Activated naive CD8-positive, alpha-beta T cell (primary cell): ENCODE measurements around the gene KRTAP1-1.
"Not testable (repeated sequence)": the region's sequence is repeated elsewhere in the genome, so short reads cannot be mapped to it uniquely, and the experiment has no call there.

ENCODE experiments used
- H3K27ac Mint-ChIP-seq: one replicate; pipeline ENCODE4 v1.8.0; 2021; ENCODE audit warnings: mixed read lengths
- H3K27me3 Mint-ChIP-seq: one replicate; pipeline ENCODE4 v1.8.0; 2021; ENCODE audit warnings: mixed read lengths
- H3K36me3 Mint-ChIP-seq: one replicate; pipeline ENCODE4 v1.8.0; 2021; ENCODE audit warnings: mixed read lengths
- H3K4me1 Mint-ChIP-seq: one replicate; pipeline ENCODE4 v1.8.0; 2021; ENCODE audit warnings: low read depth, mixed read lengths
- H3K4me3 Mint-ChIP-seq: one replicate; pipeline ENCODE4 v1.8.0; 2021; ENCODE audit warnings: mild to moderate bottlenecking, mixed read lengths
- H3K9me3 Mint-ChIP-seq: one replicate; pipeline ENCODE4 v1.8.0; 2021; ENCODE audit warnings: low read depth, mixed read lengths

Gene KRTAP1-1

GRCh38 chr17:41063449-41063848 is 22.2 kb upstream of the KRTAP1-1 start:
- no peaks in the 10 kb centered on the region for H3K9me3 Mint-ChIP-seq
- no peak overlapping the region for H3K4me3 Mint-ChIP-seq
- H3K36me3 Mint-ChIP-seq: no peaks in the 10 kb centered on the region
- peaks cover 3% of the 10 kb centered on the region for H3K4me1 Mint-ChIP-seq
- H3K27ac Mint-ChIP-seq: no peak overlapping the region
- H3K27me3 Mint-ChIP-seq: peaks cover 19% of the 10 kb centered on the region

DNA sequence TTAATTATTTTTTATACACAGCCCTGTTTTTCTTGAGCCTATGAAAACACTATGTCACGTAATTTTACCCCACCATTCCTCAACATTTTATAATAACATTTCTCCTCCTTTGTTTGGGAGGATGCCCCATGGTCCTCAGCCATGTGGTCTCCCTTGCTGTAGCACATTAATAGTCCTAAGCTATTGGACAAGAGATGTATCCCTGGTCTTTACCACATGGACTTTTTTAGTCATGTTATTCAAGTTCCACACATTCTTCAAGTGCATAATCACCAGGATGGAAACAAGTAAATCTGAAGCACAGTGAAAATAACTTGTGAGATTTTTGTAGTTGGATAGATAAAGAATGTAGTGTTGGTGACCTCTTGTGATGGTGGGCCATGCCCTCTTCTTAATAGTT is 20.7 kb upstream of the KRTAP1-1 start:
- H3K27me3 Mint-ChIP-seq: peaks cover 26% of the 10 kb centered on the region
- H3K4me1 Mint-ChIP-seq: peaks cover 3% of the 10 kb centered on the region
- H3K27ac Mint-ChIP-seq: no peak overlapping the region
- H3K4me3 Mint-ChIP-seq: no peak overlapping the region
- H3K36me3 Mint-ChIP-seq: no peaks in the 10 kb centered on the region
- no peaks in the 10 kb centered on the region for H3K9me3 Mint-ChIP-seq

DNA sequence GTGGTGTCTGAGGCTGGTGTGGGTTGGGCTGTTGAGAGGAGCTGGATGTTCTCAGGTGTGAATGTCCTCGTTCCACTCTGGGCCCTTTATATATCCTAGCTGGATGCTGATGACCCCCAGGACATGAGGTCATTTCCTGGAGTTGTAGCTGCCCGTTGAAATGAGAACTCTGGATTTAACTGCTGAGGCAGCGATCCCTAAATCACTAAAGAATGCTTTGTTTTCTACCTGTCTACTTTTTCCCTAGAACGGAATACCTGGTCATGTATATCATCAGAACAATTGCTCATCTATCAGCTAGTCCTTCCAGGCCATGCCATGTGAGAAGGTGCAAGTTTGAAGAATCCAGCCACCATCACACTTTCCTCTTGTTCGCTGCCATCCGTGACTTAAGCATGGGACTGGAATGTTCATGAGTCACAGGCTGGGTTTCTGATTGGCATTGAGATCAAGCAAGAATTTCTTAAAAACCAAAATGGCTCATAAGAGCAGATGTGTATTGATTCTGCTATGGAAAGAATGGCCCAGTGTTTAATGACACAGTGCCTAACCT is 18.9 kb upstream of the KRTAP1-1 start, which contains the start of gene KRTAP2-3:
KRTAP2-3 (minus strand) TSS at position 63 of the 553 bp plus-strand sequence. CDS start 64 bp downstream, outside the sequence.
- no peak within 1 kb of the TSS for H3K27ac Mint-ChIP-seq
- peaks cover 3% of the 10 kb centered on the region for H3K4me1 Mint-ChIP-seq
- no peaks in the 10 kb centered on the region for H3K36me3 Mint-ChIP-seq
- no peaks in the 10 kb centered on the region for H3K9me3 Mint-ChIP-seq
- no peak within 1 kb of the TSS for H3K4me3 Mint-ChIP-seq
- H3K27me3 Mint-ChIP-seq: peaks cover 30% of the 10 kb centered on the region

DNA sequence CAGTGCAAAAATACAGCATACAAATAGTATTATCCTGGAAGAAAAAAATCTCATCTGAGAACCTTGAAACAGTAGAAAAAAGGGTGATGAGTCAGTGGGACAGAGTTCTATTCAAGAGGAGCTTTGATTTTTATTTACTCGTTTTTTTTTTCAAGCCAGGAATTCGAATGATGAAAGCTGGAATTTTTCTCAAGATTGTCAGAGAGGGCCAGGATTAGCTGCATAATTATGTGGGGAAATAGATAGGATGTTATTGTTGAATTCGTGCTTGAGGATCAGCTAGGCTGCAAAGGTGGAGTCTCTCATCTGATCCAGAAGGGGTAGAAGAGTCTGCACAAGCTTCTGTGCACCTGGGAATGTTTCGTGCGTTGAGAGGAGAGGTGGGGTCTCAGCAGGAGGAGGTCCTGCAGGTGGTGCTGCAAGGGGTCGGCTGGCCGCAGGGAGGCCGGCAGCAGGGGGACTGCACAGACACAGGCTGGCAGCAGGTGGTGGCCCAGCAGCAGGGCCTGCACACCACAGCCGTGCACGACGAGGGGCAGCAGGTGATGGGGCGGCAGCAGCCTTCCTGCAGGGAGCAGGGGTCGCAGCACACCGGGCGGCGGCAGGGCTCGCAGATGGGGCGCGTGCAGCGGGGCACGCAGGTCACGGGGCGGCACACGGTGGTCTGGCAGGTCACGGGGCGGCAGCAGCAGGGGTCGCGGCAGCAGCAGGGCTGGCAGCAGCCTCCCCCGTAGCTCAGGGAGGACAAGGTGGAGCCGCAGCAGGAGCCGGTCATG is 18.2 kb upstream of the KRTAP1-1 start:
- not testable (repeated sequence) for H3K36me3 Mint-ChIP-seq, H3K4me3 Mint-ChIP-seq, H3K9me3 Mint-ChIP-seq, H3K27ac Mint-ChIP-seq, H3K4me1 Mint-ChIP-seq
- H3K27me3 Mint-ChIP-seq: peaks cover 30% of the 10 kb centered on the region

DNA sequence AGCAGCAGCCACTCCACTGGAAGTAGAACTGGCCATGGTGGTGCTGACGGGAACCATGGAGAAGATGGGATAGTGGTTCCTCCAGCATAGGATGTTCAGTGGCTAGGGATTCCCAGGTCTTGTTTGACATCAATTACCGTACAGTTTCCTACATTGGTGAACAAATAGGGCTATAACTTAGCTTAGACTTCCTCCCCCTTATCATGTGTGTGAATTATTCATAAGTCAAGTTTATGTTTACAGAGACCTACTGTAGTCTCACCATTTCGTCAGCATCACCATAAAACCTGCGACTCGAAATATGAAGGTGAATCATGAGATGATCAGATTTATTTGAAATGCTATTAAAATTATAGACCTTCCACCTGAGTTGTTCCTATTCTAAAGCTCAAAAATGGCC is 17.5 kb upstream of the KRTAP1-1 start:
- no peaks in the 10 kb centered on the region for H3K9me3 Mint-ChIP-seq
- H3K36me3 Mint-ChIP-seq: no peaks in the 10 kb centered on the region
- no peak overlapping the region for H3K27ac Mint-ChIP-seq
- peaks cover 3% of the 10 kb centered on the region for H3K4me1 Mint-ChIP-seq
- no peak overlapping the region for H3K4me3 Mint-ChIP-seq
- peaks cover 30% of the 10 kb centered on the region for H3K27me3 Mint-ChIP-seq

GRCh38 chr17:41057547-41057946 is 16.3 kb upstream of the KRTAP1-1 start:
- Mint-ChIP-seq H3K27ac (no peak overlapping the region), H3K36me3 (no peaks in the 10 kb centered on the region), H3K9me3 (no peaks in the 10 kb centered on the region), H3K4me3 (no peak overlapping the region), H3K27me3 (peaks cover 30% of the 10 kb centered on the region), H3K4me1 (peaks cover 3% of the 10 kb centered on the region)

GRCh38 chr17:41055130-41055529 is 13.9 kb upstream of the KRTAP1-1 start, which contains the start of gene KRTAP2-2:
Gene KRTAP2-2 (minus strand): TSS chr17:41055230. CDS start chr17:41055211, 19 bp downstream.
- H3K9me3 Mint-ChIP-seq, H3K36me3 Mint-ChIP-seq, H3K4me1 Mint-ChIP-seq, H3K27ac Mint-ChIP-seq, H3K4me3 Mint-ChIP-seq: not testable (repeated sequence)
- peaks cover 16% of the 10 kb centered on the region for H3K27me3 Mint-ChIP-seq

DNA sequence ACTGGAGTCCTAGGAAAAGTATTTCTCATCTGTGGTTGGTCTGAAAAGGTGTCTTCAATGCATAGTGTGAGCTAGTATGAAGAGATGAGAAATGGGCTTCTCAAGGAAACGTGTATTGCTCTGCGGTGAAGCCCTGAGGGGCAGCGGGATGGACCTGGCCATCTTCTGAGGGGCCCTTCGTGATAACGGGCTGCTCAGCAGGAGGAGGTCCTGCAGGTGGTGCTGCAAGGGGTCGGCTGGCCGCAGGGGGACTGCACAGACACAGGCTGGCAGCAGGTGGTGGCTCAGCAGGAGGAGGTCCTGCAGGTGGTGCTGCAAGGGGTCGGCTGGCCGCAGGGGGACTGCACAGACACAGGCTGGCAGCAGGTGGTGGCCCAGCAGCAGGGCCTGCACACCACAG is 13.3 kb upstream of the KRTAP1-1 start:
- not testable (repeated sequence) for H3K4me3 Mint-ChIP-seq, H3K9me3 Mint-ChIP-seq, H3K4me1 Mint-ChIP-seq, H3K27ac Mint-ChIP-seq, H3K36me3 Mint-ChIP-seq
- H3K27me3 Mint-ChIP-seq: peaks cover 14% of the 10 kb centered on the region

DNA sequence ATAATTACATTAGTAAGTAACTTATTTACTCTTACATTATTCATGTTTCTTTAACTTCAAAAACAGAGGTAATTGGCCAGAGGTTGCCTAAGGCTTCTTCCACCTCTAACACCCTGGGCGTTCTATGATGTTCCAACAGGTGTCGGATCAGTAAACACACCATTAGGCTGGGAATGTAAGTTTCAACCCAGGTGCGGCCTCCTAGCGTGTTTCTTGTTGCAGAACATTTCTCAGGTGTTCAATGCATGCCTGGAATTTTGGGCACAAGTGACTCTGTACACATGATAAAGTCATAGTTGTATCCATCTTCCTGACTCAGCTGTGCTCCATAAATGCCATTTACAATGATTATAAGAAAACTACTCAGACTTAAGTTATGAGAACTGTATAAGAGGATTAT is 12.8 kb upstream of the KRTAP1-1 start:
- Mint-ChIP-seq H3K27ac (no peak overlapping the region), H3K27me3 (peaks cover 11% of the 10 kb centered on the region), H3K4me3 (no peak overlapping the region), H3K9me3 (no peaks in the 10 kb centered on the region), H3K4me1 (no peaks in the 10 kb centered on the region), H3K36me3 (no peaks in the 10 kb centered on the region)

GRCh38 chr17:41052566-41052965 is 11.3 kb upstream of the KRTAP1-1 start:
- Mint-ChIP-seq H3K9me3 (no peaks in the 10 kb centered on the region), H3K4me3 (no peak overlapping the region), H3K27ac (no peak overlapping the region), H3K36me3 (no peaks in the 10 kb centered on the region), H3K27me3 (peaks cover 10% of the 10 kb centered on the region), H3K4me1 (no peaks in the 10 kb centered on the region)

GRCh38 chr17:41049110-41049509 is 7.9 kb upstream of the KRTAP1-1 start:
- Mint-ChIP-seq H3K27ac (no peak overlapping the region), H3K4me3 (no peak overlapping the region), H3K36me3 (no peaks in the 10 kb centered on the region), H3K4me1 (peaks cover 2% of the 10 kb centered on the region), H3K27me3 (peaks cover 13% of the 10 kb centered on the region), H3K9me3 (no peaks in the 10 kb centered on the region)

- H3K27ac Mint-ChIP-seq: no peak overlapping the region
- H3K36me3 Mint-ChIP-seq: no peaks in the 10 kb centered on the region
- peaks cover 4% of the 10 kb centered on the region for H3K9me3 Mint-ChIP-seq
- H3K4me1 Mint-ChIP-seq: peaks cover 2% of the 10 kb centered on the region
- H3K27me3 Mint-ChIP-seq: peaks cover 13% of the 10 kb centered on the region
- H3K4me3 Mint-ChIP-seq: no peak overlapping the region
Observed at GRCh38 chr17:41048441-41048840, 7.2 kb upstream of the KRTAP1-1 start.

DNA sequence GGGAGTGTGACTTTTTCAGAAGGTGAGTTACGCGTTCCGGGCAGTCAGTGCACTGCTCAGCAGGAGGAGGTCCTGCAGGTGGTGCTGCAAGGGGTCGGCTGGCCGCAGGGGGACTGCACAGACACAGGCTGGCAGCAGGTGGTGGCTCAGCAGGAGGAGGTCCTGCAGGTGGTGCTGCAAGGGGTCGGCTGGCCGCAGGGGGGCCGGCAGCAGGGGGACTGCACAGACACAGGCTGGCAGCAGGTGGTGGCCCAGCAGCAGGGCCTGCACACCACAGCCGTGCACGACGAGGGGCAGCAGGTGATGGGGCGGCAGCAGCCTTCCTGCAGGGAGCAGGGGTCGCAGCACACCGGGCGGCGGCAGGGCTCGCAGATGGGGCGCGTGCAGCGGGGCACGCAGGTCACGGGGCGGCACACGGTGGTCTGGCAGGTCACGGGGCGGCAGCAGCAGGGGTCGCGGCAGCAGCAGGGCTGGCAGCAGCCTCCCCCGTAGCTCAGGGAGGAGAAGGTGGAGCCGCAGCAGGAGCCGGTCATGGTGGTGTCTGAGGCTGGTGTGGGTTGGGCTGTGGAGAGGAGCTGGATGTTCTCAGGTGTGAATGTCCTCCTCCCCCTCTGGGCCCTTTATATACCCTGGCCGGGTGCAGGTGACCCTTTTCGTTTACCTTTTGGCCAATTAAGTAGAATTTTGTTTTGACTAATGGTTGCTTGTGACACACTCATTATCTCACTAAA is 5.7 kb upstream of the KRTAP1-1 start, which contains the start of gene KRTAP2-1:
KRTAP2-1 (minus strand) TSS at position 582 of the 731 bp plus-strand sequence; CDS start at position 533, 49 bp downstream.
- H3K4me1 Mint-ChIP-seq, H3K27ac Mint-ChIP-seq, H3K9me3 Mint-ChIP-seq, H3K4me3 Mint-ChIP-seq, H3K36me3 Mint-ChIP-seq: not testable (repeated sequence)
- H3K27me3 Mint-ChIP-seq: peaks cover 13% of the 10 kb centered on the region

DNA sequence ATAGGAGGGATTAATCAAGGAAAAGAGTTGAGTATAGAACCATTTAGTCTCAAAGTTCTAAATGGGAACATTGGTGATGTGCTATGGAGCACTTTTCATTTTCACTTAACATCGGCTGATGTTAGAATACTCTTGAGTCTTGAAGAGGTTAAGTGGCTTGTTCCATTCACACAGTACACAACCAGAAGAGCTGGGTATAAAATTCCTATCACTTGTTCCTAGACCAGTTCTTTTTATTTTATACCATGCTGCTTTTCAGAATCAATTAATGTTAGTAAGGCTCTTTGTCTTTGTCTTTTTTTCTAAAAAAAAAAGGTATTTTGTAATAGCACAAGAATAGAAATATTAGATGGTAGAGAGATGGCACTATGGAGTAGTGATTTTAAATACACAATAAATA is 1.7 kb upstream of the KRTAP1-1 start:
- no peak overlapping the region for H3K27ac Mint-ChIP-seq
- H3K4me3 Mint-ChIP-seq: no peak overlapping the region
- peaks cover 2% of the 10 kb centered on the region for H3K4me1 Mint-ChIP-seq
- peaks cover 6% of the 10 kb centered on the region for H3K9me3 Mint-ChIP-seq
- H3K27me3 Mint-ChIP-seq: peaks cover 12% of the 10 kb centered on the region
- no peaks in the 10 kb centered on the region for H3K36me3 Mint-ChIP-seq

- Mint-ChIP-seq H3K27me3 (peaks cover 5% of the 10 kb centered on the region), H3K4me1 (no peaks in the 10 kb centered on the region), H3K9me3 (no peaks in the 10 kb centered on the region), H3K27ac (no peak overlapping the region), H3K4me3 (no peak overlapping the region), H3K36me3 (no peaks in the 10 kb centered on the region)
Observed at GRCh38 chr17:41037853-41038350, 3.3 kb downstream of the KRTAP1-1 start.
